OCI-LY1 (cell line): ENCODE measurements around the gene C12orf43.

ENCODE experiments used
- H2AFZ ChIP-seq: fragments of 200-600 bp; sonication (generic), shearing (Covaris generic); 2 replicates; pipeline ENCODE4 v1.6.0; 2014; ENCODE audit warnings: antibody characterized with exemption, mild to moderate bottlenecking, low read length
- H3F3A ChIP-seq: fragments of 200-600 bp; sonication (generic), shearing (Covaris generic); 2 replicates; pipeline ENCODE4 v1.6.0; 2014; ENCODE audit warnings: mild to moderate bottlenecking, antibody characterized with exemption, low read length, moderate library complexity; ENCODE audit not compliant: insufficient read depth
- H3K27ac ChIP-seq: fragments of 200-600 bp; sonication (generic); 2 replicates; pipeline ENCODE4 v1.5.1; 2014; ENCODE audit warnings: low read length, mixed run types, mild to moderate bottlenecking, low read depth; ENCODE audit not compliant: poor library complexity, severe bottlenecking
- H3K27me3 ChIP-seq: fragments of 200-600 bp; sonication (generic); 2 replicates; pipeline ENCODE4 v1.6.0; 2014; ENCODE audit warnings: antibody characterized with exemption, mild to moderate bottlenecking, low read length, moderate library complexity; ENCODE audit not compliant: insufficient read depth
- H3K36me3 ChIP-seq: fragments of 200-600 bp; sonication (generic); 2 replicates; pipeline ENCODE4 v1.6.1; 2014; ENCODE audit warnings: mild to moderate bottlenecking, antibody characterized with exemption, low read length, moderate library complexity, mixed read lengths; ENCODE audit not compliant: insufficient read depth
- H3K4me1 ChIP-seq: fragments of 200-600 bp; sonication (generic); 2 replicates; pipeline ENCODE4 v1.5.1; 2014; ENCODE audit warnings: mild to moderate bottlenecking, low read length, moderate library complexity; ENCODE audit not compliant: insufficient read depth, severe bottlenecking
- H3K4me2 ChIP-seq: fragments of 200-600 bp; sonication (generic), shearing (Covaris generic); 2 replicates; pipeline ENCODE4 v1.6.1; 2014; ENCODE audit warnings: low read length
- H3K4me3 ChIP-seq: fragments of 200-600 bp; sonication (generic); 2 replicates; pipeline ENCODE4 v1.5.1; 2014; ENCODE audit warnings: low read length, low read depth, mild to moderate bottlenecking, mixed read lengths; ENCODE audit not compliant: poor library complexity, severe bottlenecking
- H3K79me2 ChIP-seq: fragments of 200-600 bp; shearing (Covaris generic); 2 replicates; pipeline ENCODE4 v1.6.1; 2016; ENCODE audit warnings: mixed run types, low read length, mixed read lengths; ENCODE audit not compliant: insufficient read depth
- H3K9ac ChIP-seq: fragments of 200-600 bp; sonication (generic), shearing (Covaris generic); 2 replicates; pipeline ENCODE4 v1.6.1; 2014; ENCODE audit warnings: mild to moderate bottlenecking, low read length, mixed read lengths
- H3K9me2 ChIP-seq: fragments of 200-600 bp; sonication (generic), shearing (Covaris generic); 2 replicates; pipeline ENCODE4 v1.6.1; 2014; ENCODE audit warnings: low read depth, mild to moderate bottlenecking, low read length, mixed read lengths
- H3K9me3 ChIP-seq: fragments of 200-600 bp; shearing (Covaris generic); 2 replicates; pipeline ENCODE4 v1.6.1; 2014; ENCODE audit warnings: low read length, mixed read lengths
- H4K20me1 ChIP-seq: fragments of 200-600 bp; sonication (generic), shearing (Covaris generic); 2 replicates; pipeline ENCODE4 v1.6.0; 2016; ENCODE audit warnings: mild to moderate bottlenecking, low read length; ENCODE audit not compliant: insufficient read depth
- CTCF ChIP-seq: fragments of 200-600 bp; sonication (generic), shearing (Covaris generic); IDR thresholded peaks from 2 replicates; pipeline ENCODE4 v1.5.1; 2017; ENCODE audit warnings: mild to moderate bottlenecking, antibody characterized with exemption, low read length, moderate library complexity, mixed read lengths
- EZH2 ChIP-seq: fragments of 200-600 bp; sonication (generic), shearing (Covaris generic); IDR thresholded peaks from 2 replicates; pipeline ENCODE4 v1.8.0; 2017; ENCODE audit warnings: borderline replicate concordance, mixed run types, mild to moderate bottlenecking, antibody characterized with exemption, low read length, moderate library complexity, mixed read lengths

C12orf43 gene

GRCh38 chr12:120982659-120983058 lies 33.6 kb downstream of the C12orf43 start:
- Histone ChIP-seq H3K9me3 (no peaks in the 10 kb centered on the region), H4K20me1 (no peaks in the 10 kb centered on the region), H3K79me2 (no peaks in the 10 kb centered on the region), H3K27me3 (peaks cover 7% of the 10 kb centered on the region; the same call in 1 of the 2 replicates), H3K9me2 (no peaks in the 10 kb centered on the region), H2AFZ (no peak overlapping the region), H3K4me3 (no peak overlapping the region), H3F3A (no peaks in the 10 kb centered on the region), H3K36me3 (no peaks in the 10 kb centered on the region), H3K4me2 (no peak overlapping the region), H3K27ac (no peak overlapping the region), H3K4me1 (no peaks in the 10 kb centered on the region), H3K9ac (no peak overlapping the region)
- TF ChIP-seq CTCF (no peak), EZH2 (no peak)

- Histone ChIP-seq H3K9me3 (no peaks in the 10 kb centered on the region), H3K4me3 (no peak overlapping the region), H3F3A (no peaks in the 10 kb centered on the region), H3K79me2 (no peaks in the 10 kb centered on the region), H3K27ac (no peak overlapping the region), H3K9me2 (no peaks in the 10 kb centered on the region), H3K4me2 (no peak overlapping the region), H3K4me1 (no peaks in the 10 kb centered on the region), H3K36me3 (no peaks in the 10 kb centered on the region), H2AFZ (no peak overlapping the region), H3K27me3 (peaks cover 7% of the 10 kb centered on the region; the same call in 1 of the 2 replicates), H4K20me1 (no peaks in the 10 kb centered on the region), H3K9ac (no peak overlapping the region)
- TF ChIP-seq CTCF (no peak), EZH2 (no peak)
Observed at GRCh38 chr12:120981407-120981941, 34.8 kb downstream of the C12orf43 start.

GRCh38 chr12:120980800-120981368 lies 35.4 kb downstream of the C12orf43 start:
- Histone ChIP-seq H3K36me3 (no peaks in the 10 kb centered on the region), H3F3A (no peaks in the 10 kb centered on the region), H3K27me3 (peaks cover 7% of the 10 kb centered on the region; the same call in 1 of the 2 replicates), H3K9me3 (no peaks in the 10 kb centered on the region), H3K4me1 (no peaks in the 10 kb centered on the region), H3K4me2 (no peak overlapping the region), H3K79me2 (no peaks in the 10 kb centered on the region), H2AFZ (no peak overlapping the region), H4K20me1 (no peaks in the 10 kb centered on the region), H3K27ac (no peak overlapping the region), H3K9me2 (no peaks in the 10 kb centered on the region), H3K4me3 (no peak overlapping the region), H3K9ac (no peak overlapping the region)
- TF ChIP-seq EZH2 (no peak), CTCF (no peak)
